ENCODE data around the gene PTPN23. TPM values are rescaled to one million over a fixed set of nuclear protein-coding genes. Genes with fewer than 3 reads are reported as not detected.

The PTPN23 gene
- total RNA-seq, 2 experiments from 2014 or later, result 20.7 to 22.6 TPM

GRCh38 chr3:47424434-47425382, 43.9 kb downstream of the PTPN23 start:
- Mint-ChIP-seq H3K27ac (no peak overlapping the region), H3K4me1 (ENCODE audit: low read depth) (peaks cover 19% of the 10 kb centered on the region), H3K9me3 (no peaks in the 10 kb centered on the region), H3K27me3 (no peaks in the 10 kb centered on the region), H3K36me3 (ENCODE audit: low read depth) (peaks cover 19% of the 10 kb centered on the region), H3K4me3 (no peak overlapping the region)
- TF ChIP-seq CTCF (IDR thresholded peaks at IDR 0.05), result no peak
- ChIA-PET POLR2A (interaction anchor here (0.6 to 1.5 kb wide), 4 partner anchors 20 to 407 kb away, joined by 3 to 6 read pairs (median 3); partner anchors contain the start of gene SCAP), CTCF (interaction anchor here (0.9 to 6.9 kb wide), 5 partner anchors 12 to 50 kb away, joined by 3 to 99 read pairs (median 3); partner anchors contain the start of genes PTPN23 and SCAP)
- intact Hi-C loops (cut with micrococcal nuclease), result loop anchor here (5.0 kb wide), 1 partner anchor 88 kb away; the partner anchor contains the start of gene ELP6
- DNase-seq, result no peak
- no peak for ATAC-seq

GRCh38 chr3:47425383-47425778, 44.6 kb downstream of the PTPN23 start:
- H3K27me3 Mint-ChIP-seq, result no peaks in the 10 kb centered on the region
- H3K36me3 Mint-ChIP-seq (ENCODE audit: low read depth), result peaks cover 20% of the 10 kb centered on the region
- no peak overlapping the region for H3K27ac Mint-ChIP-seq
- peaks cover 19% of the 10 kb centered on the region for H3K4me1 Mint-ChIP-seq (ENCODE audit: low read depth)
- POLR2A ChIA-PET, result interaction anchor here (0.9 kb wide), 1 partner anchor 50 kb away, joined by 3 read pairs; the partner anchor contains the start of gene SCAP
- no peak overlapping the region for H3K4me3 Mint-ChIP-seq
- CTCF ChIA-PET, result interaction anchor here (1.6 to 6.9 kb wide), 2 partner anchors 13 to 49 kb away, joined by 3 to 99 read pairs; partner anchors contain the start of gene SCAP
- ATAC-seq, result no peak
- TF ChIP-seq CTCF (IDR thresholded peaks at IDR 0.05), result no peak
- intact Hi-C loops (cut with micrococcal nuclease), result no loop called here
- no peaks in the 10 kb centered on the region for H3K9me3 Mint-ChIP-seq
- no peak for DNase-seq

- POLR2A ChIA-PET, result interaction anchor here (0.9 kb wide), 1 partner anchor 50 kb away, joined by 3 read pairs; the partner anchor contains the start of gene SCAP
Measured at GRCh38 chr3:47425959-47426358, 45.1 kb downstream of the PTPN23 start.

GRCh38 chr3:47427866-47428265, 47.0 kb downstream of the PTPN23 start:
- Mint-ChIP-seq H3K4me1 (ENCODE audit: low read depth) (peaks cover 3% of the 10 kb centered on the region), H3K4me3 (no peak overlapping the region), H3K27me3 (no peaks in the 10 kb centered on the region), H3K27ac (no peak overlapping the region), H3K9me3 (no peaks in the 10 kb centered on the region), H3K36me3 (ENCODE audit: low read depth) (peaks cover 10% of the 10 kb centered on the region)
- ATAC-seq, result no peak
- TF ChIP-seq CTCF (IDR thresholded peaks at IDR 0.05), result no peak
- CTCF ChIA-PET, result no interaction called here
- DNase-seq, result no peak
- intact Hi-C loops (cut with micrococcal nuclease), result no loop called here
- POLR2A ChIA-PET, result no interaction called here

More at GRCh38 chr3:47425959-47426358, 45.1 kb downstream of the PTPN23 start:
- Mint-ChIP-seq H3K9me3 (no peaks in the 10 kb centered on the region), H3K36me3 (ENCODE audit: low read depth) (peaks cover 17% of the 10 kb centered on the region), H3K27ac (no peak overlapping the region), H3K4me1 (ENCODE audit: low read depth) (peaks cover 17% of the 10 kb centered on the region), H3K4me3 (no peak overlapping the region), H3K27me3 (no peaks in the 10 kb centered on the region)
- intact Hi-C loops (cut with micrococcal nuclease), result no loop called here
- ATAC-seq (no peak), DNase-seq (no peak)
- CTCF ChIA-PET, result interaction anchor here (1.6 to 6.9 kb wide), 2 partner anchors 14 to 49 kb away, joined by 3 to 99 read pairs; partner anchors contain the start of gene SCAP
- TF ChIP-seq CTCF (IDR thresholded peaks at IDR 0.05), result no peak
